ENCODE measurements around the gene VAMP2. TPM values are rescaled to one million over a fixed set of nuclear protein-coding genes. Genes with fewer than 3 reads are reported as not detected.

The VAMP2 gene
- total and polyA plus RNA-seq, 9 of the 15 experiments (the other 6 are each of a cell fraction or from before 2014, with no cell fraction given), result 2.3 to 31.8 (median 6.0) TPM

- TF ChIP-seq TBP (optimal IDR thresholded peaks at IDR 0.05; ENCODE audit: low read depth, low read length) (peak; percentile 99), ZNF23 (CRISPR knock-in tag; IDR thresholded peaks at IDR 0.05) (no peak), NELFE (IDR thresholded peaks at IDR 0.05; ENCODE audit: insufficient read depth, insufficient read length) (no peak), PTBP1 (IDR thresholded peaks at IDR 0.05; ENCODE audit: low read depth, low read length) (no peak), RBM34 (IDR thresholded peaks at IDR 0.05; ENCODE audit: borderline replicate concordance, insufficient read depth, low read length) (no peak), GATAD2A (IDR thresholded peaks at IDR 0.05) (no peak), ETV1 (tag; conservative IDR thresholded peaks at IDR 0.05; ENCODE audit: low read depth) (no peak), ZKSCAN8 (CRISPR knock-in tag; IDR thresholded peaks at IDR 0.05) (no peak), YBX1 (IDR thresholded peaks at IDR 0.05) (no peak), SIX5 (IDR thresholded peaks at IDR 0.05; ENCODE audit: borderline replicate concordance in 1 of 2, insufficient read depth in 1 of 2, low read depth in 1 of 2, low read length in 2 of 2) (no peak), ZNF263 (CRISPR knock-in tag; IDR thresholded peaks at IDR 0.05; ENCODE audit: borderline replicate concordance) (peak; percentile 13; the same call in 1 of the 2 replicates), NCOR1 (IDR thresholded peaks at IDR 0.05) (no peak), THAP7 (CRISPR knock-in tag; IDR thresholded peaks at IDR 0.05) (no peak), ESRRB (CRISPR knock-in tag; IDR thresholded peaks at IDR 0.05; ENCODE audit: borderline replicate concordance) (no peak), SOX6 (IDR thresholded peaks at IDR 0.05) (no peak), SNIP1 (IDR thresholded peaks at IDR 0.05; ENCODE audit: low read depth) (no peak), FOXK2 (conservative IDR thresholded peaks at IDR 0.05 in 1 of 2, IDR thresholded peaks at IDR 0.05 in 1 of 2; ENCODE audit: low read depth in 2 of 2) (no peak), KLF1 (tag; IDR thresholded peaks at IDR 0.05) (no peak), HSF4 (CRISPR knock-in tag; IDR thresholded peaks at IDR 0.05; ENCODE audit: borderline replicate concordance) (no peak), ADNP (tag; IDR thresholded peaks at IDR 0.05) (no peak), MYC (IDR thresholded peaks at IDR 0.05; ENCODE audit: low read depth, low read length) (no peak), MYC (CRISPR knock-in tag; IDR thresholded peaks at IDR 0.05; ENCODE audit: borderline replicate concordance, low read depth) (no peak), RBM17 (IDR thresholded peaks at IDR 0.05; ENCODE audit: borderline replicate concordance, low read depth, low read length) (no peak), ASH1L (IDR thresholded peaks at IDR 0.05; ENCODE audit: borderline replicate concordance, low read depth, partially characterized antibody) (no peak), STAT5A (IDR thresholded peaks at IDR 0.05; ENCODE audit: borderline replicate concordance, low read length) (no peak), CBFA2T3 (IDR thresholded peaks at IDR 0.05) (no peak)
- TF ChIP-seq, protein P1, sequence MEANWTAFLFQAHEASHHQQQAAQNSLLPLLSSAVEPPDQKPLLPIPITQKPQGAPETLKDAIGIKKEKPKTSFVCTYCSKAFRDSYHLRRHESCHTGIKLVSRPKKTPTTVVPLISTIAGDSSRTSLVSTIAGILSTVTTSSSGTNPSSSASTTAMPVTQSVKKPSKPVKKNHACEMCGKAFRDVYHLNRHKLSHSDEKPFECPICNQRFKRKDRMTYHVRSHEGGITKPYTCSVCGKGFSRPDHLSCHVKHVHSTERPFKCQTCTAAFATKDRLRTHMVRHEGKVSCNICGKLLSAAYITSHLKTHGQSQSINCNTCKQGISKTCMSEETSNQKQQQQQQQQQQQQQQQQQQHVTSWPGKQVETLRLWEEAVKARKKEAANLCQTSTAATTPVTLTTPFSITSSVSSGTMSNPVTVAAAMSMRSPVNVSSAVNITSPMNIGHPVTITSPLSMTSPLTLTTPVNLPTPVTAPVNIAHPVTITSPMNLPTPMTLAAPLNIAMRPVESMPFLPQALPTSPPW (CRISPR knock-in tag; IDR thresholded peaks at IDR 0.05), result peak; percentile 23; the same call in 1 of the 2 replicates
These were observed 23.1 kb upstream of the VAMP2 start (continued) for GRCh38 chr17:8185582-8186445.
